Muscle layer of duodenum (tissue), 2 donors: ENCODE results near the gene CLGN.
"Not testable (repeated sequence)": the region's sequence is repeated elsewhere in the genome, so short reads cannot be mapped to it uniquely, and the experiment has no call there.

Source experiments
- H3K27ac ChIP-seq: one replicate; pipeline ENCODE4 v1.7.0; 2013; ENCODE audit warnings: mild to moderate bottlenecking, low read length
- H3K27me3 ChIP-seq: one replicate; pipeline ENCODE4 v1.7.0; 2013; ENCODE audit warnings: low read depth, mild to moderate bottlenecking, control low read depth, low read length
- H3K36me3 ChIP-seq, 2 donors: one replicate each; pipeline ENCODE4 v1.7.0; 2013; ENCODE audit warnings: low read length in 2 of 2, control low read depth in 1 of 2, mild to moderate bottlenecking in 1 of 2; ENCODE audit not compliant: insufficient read depth in 2 of 2, control insufficient read depth in 1 of 2
- H3K4me1 ChIP-seq, 2 donors: one replicate each; pipeline ENCODE4 v1.7.0; 2013; ENCODE audit warnings: low read length in 2 of 2, mild to moderate bottlenecking in 2 of 2, control low read depth in 1 of 2, moderate library complexity in 1 of 2; ENCODE audit not compliant: insufficient read depth in 2 of 2, control insufficient read depth in 1 of 2
- H3K4me3 ChIP-seq, 2 donors: one replicate each; pipeline ENCODE4 v1.7.0; 2013; ENCODE audit warnings: low read length in 2 of 2, low read depth in 1 of 2, mild to moderate bottlenecking in 1 of 2
- H3K9me3 ChIP-seq, 2 donors: one replicate each; pipeline ENCODE4 v1.7.0; 2013; ENCODE audit warnings: low read length in 2 of 2, control low read depth in 1 of 2, mild to moderate bottlenecking in 1 of 2; ENCODE audit not compliant: control insufficient read depth in 1 of 2
- donor health status: healthy.

CLGN gene, protein sequence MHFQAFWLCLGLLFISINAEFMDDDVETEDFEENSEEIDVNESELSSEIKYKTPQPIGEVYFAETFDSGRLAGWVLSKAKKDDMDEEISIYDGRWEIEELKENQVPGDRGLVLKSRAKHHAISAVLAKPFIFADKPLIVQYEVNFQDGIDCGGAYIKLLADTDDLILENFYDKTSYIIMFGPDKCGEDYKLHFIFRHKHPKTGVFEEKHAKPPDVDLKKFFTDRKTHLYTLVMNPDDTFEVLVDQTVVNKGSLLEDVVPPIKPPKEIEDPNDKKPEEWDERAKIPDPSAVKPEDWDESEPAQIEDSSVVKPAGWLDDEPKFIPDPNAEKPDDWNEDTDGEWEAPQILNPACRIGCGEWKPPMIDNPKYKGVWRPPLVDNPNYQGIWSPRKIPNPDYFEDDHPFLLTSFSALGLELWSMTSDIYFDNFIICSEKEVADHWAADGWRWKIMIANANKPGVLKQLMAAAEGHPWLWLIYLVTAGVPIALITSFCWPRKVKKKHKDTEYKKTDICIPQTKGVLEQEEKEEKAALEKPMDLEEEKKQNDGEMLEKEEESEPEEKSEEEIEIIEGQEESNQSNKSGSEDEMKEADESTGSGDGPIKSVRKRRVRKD

DNA sequence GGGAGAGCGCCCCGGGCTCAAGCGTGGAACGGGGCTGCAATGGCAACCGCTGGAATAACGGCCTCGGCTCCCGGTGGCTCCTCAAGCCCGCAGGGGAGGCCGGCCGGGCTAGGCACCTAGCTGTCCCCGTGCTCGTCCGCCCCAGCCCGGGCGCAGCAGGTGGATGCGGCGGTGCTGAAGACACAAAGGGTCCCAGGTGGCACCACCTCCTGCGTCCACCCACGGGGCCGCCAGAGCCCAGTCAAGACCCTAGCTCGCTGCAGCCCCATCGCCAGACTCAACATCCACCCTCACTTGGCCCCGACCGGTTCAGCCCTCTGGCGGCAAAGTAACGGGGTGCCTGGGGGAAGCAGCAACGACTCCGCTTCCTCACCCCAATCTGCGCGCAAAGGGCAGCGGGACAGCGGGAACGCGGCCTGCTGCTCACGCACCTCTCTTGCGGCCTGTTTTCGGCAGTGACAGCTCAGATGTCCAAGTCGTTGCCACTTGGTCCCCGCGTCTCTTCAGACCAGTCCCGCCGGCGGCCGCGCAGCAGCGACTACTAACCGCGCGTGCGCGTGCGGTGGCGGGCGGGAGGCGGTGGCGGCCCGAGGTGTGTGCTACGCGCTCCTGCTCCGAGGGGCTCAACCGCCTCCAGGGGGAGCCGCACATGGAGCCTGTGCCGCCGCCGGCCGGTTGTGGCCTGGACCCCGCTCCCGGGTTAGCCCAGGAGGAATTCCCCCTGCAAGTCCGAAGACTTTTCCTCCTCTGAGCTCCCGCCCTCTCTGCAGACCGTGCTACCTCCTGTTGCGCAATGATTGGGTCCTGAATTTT lies at the start of gene CLGN:
CLGN (minus strand) TSS at position 543 of the 813 bp plus-strand sequence. CDS start 14,570 bp downstream, outside the sequence.
- H3K4me3 ChIP-seq, result peak within 1 kb of the TSS; percentile 77 to 93
- no peaks in the 10 kb centered on the region for H3K27me3 ChIP-seq
- H3K27ac ChIP-seq, result no peak within 1 kb of the TSS
- H3K4me1 ChIP-seq, result peaks cover 0 to 13% of the 10 kb centered on the region in 2 donors
- no peaks in the 10 kb centered on the region for H3K9me3 ChIP-seq
- no peaks in the 10 kb centered on the region for H3K36me3 ChIP-seq

DNA sequence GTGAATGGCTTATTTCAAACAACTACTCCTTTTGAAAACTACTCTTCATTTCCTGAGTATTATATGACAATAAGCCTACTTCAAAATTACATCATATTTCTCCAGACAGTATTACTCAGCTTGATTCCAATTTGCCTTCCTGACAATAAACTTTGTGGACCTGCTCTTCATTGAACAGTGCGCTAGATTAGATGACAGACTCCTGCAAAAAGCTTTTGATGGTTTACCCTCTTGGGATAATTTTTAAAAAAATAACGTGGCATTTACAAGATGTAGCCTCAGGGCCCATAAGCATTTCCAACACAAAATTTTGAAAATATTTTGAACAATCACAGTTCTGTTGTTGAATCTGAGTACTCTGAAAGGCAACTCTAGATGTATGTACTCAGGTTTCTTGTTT lies 44.7 kb upstream of the CLGN start:
- Histone ChIP-seq H3K27me3 (no peaks in the 10 kb centered on the region), H3K27ac (no peak overlapping the region), H3K4me3 (no peak overlapping the region), H3K9me3 (no peaks in the 10 kb centered on the region), H3K36me3 (no peaks in the 10 kb centered on the region), H3K4me1 (no peaks in the 10 kb centered on the region)

DNA sequence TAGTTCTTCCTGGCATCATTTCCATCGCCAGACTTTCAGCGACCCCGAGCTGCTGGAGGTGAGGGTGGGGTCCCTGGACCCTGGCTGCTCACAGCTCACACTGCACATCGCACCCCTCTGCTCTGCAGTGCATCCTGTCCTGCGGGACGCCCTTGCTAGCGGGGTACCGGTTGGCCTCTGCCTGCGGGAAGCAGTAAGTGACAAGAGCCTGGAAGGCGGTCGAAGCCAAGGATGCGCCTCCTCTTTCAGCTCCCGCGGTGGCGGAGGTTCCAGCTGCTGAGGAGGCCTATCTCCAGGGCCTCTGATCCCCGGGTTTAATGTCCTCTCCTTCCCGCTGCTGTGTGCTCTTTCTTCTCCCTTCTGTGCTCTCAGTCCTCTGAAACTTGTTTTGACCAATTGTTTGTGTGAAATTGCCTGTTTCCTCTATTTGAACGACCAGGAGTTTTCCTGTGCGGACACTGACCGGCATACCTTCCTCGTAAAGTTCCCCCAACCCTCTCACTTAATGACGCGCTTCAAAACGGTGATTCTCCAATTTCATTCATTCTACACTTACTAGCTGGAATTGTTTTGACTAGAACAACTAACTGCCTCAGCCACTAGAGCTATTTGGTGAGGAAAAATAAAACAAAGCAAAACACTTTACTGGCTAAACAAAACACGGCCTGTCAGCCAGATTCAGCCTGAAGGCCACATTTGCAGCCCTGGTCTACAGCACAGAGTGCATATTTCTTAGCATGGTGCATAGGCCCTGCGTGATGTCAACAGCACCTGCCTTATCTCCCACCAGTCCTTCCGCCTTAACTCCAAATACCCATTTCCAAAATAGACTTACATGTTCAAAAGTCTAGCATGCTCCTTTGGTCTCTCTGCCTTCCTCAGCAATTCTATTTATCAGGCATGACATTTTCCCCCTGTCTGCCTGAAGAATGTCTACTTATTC lies 42.6 kb upstream of the CLGN start:
- H3K4me3 ChIP-seq, result no peak overlapping the region
- no peak overlapping the region for H3K27ac ChIP-seq
- no peaks in the 10 kb centered on the region for H3K4me1 ChIP-seq
- H3K27me3 ChIP-seq, result no peaks in the 10 kb centered on the region
- no peaks in the 10 kb centered on the region for H3K36me3 ChIP-seq
- no peaks in the 10 kb centered on the region for H3K9me3 ChIP-seq

DNA sequence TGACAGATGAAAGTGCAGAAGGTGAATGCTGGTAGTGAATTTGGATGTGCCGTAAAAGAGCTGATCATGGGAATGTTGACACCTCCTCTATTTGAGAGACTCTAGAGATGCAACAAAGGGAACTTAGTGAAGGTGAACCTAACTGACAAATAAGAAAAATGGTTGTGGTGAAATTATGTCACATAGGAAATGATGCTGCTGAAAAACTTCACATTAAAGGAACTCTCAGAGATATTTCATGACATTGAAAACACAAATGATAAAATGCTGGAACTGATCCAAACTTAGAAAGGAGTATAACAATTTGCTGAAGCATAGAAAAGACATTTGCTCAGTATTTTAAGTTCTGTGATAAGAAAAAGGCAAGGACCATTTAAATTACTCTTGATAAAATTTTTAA lies 38.7 kb upstream of the CLGN start:
- Histone ChIP-seq H3K9me3 (no peaks in the 10 kb centered on the region), H3K27ac (no peak overlapping the region), H3K36me3 (no peaks in the 10 kb centered on the region), H3K4me1 (no peaks in the 10 kb centered on the region), H3K4me3 (no peak overlapping the region), H3K27me3 (no peaks in the 10 kb centered on the region)

DNA sequence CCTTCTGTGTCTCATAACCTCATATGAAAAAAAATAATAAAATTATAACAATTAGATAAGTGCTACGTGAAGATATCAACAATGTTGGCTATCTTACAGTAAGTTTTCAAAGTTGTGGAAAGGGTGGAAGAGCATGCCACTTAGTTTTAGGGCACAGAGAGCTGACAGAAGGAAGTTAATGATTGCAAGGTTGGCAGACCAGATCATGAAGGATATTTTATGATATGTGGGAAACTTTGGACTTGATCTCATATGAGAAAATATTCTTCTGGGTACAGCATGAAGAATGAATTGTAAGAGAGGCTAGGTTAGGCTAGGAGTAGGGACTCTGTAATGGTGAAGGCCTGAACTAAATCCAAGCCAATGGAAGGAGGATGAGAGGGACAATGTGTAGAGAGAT lies 36.2 kb upstream of the CLGN start:
- Histone ChIP-seq H3K9me3 (no peaks in the 10 kb centered on the region), H3K4me1 (no peaks in the 10 kb centered on the region), H3K4me3 (no peak overlapping the region), H3K27me3 (no peaks in the 10 kb centered on the region), H3K36me3 (no peaks in the 10 kb centered on the region), H3K27ac (no peak overlapping the region)

DNA sequence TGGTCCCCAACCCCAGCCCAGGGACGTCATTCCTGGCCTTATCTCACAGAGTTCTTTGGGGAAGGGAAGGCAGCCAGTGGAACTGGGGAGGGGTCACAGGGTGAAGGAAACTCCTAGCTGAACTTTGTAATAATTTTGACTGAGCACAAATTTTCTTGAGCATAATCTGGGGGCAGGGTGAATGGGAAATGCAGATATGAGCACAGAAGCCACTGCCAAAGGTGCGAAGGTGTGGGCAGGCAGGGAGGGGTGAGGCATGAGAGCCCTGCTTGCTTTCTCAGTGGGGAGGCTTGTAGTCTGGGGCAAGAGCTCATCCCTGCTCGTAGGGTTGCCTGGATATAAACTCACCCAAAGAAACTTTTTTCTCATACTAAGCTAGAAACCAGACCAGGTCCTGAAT lies 35.7 kb upstream of the CLGN start:
- Histone ChIP-seq H3K4me1 (no peaks in the 10 kb centered on the region), H3K27me3 (no peaks in the 10 kb centered on the region), H3K27ac (no peak overlapping the region), H3K36me3 (no peaks in the 10 kb centered on the region), H3K9me3 (no peaks in the 10 kb centered on the region), H3K4me3 (no peak overlapping the region)

DNA sequence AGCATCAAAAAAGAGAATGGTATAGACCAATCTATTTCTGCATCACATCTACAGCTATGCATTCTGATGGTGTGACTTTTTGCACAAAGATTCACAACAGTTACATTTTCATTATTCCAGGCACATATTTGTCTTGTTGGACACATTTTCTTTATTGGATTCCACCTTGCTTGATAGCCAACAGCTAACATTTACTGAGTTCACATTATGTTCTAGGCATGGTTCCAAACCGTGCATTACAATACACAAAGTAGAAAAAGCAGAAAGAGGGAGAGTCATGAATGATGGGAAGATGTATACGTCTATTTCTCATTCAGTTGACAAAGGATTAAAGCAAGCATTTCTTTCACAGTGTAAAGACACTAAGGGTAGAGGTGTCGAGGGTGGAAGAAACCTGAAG lies 22.9 kb upstream of the CLGN start:
- peaks cover 0 to 3% of the 10 kb centered on the region in 2 donors for H3K4me1 ChIP-seq
- H3K27ac ChIP-seq, result no peak overlapping the region
- H3K27me3 ChIP-seq, result no peaks in the 10 kb centered on the region
- no peaks in the 10 kb centered on the region for H3K9me3 ChIP-seq
- H3K36me3 ChIP-seq, result no peaks in the 10 kb centered on the region
- H3K4me3 ChIP-seq, result no peak overlapping the region

DNA sequence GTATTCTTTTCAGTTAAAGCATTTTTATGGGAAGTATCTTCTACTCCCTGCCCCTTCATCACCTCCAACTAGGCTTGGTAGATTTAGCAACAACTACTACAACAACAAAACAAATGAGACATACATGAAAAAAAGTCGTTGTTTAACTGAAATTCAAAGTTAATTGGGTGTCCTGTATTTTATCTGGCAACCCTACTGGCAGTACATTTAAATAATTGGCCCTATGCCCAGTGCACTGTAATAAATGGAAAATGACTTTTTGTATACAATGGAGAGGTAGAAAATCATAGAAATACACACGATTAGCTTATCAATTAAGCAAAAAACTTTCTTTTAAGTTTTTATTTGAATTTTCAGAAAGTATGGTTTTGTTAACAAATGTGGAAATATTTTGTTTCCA lies 21.4 kb upstream of the CLGN start:
- no peak overlapping the region for H3K4me3 ChIP-seq
- H3K27me3 ChIP-seq, result no peaks in the 10 kb centered on the region
- no peaks in the 10 kb centered on the region for H3K9me3 ChIP-seq
- no peak overlapping the region for H3K27ac ChIP-seq
- H3K36me3 ChIP-seq, result no peaks in the 10 kb centered on the region
- peaks cover 0 to 3% of the 10 kb centered on the region in 2 donors for H3K4me1 ChIP-seq

DNA sequence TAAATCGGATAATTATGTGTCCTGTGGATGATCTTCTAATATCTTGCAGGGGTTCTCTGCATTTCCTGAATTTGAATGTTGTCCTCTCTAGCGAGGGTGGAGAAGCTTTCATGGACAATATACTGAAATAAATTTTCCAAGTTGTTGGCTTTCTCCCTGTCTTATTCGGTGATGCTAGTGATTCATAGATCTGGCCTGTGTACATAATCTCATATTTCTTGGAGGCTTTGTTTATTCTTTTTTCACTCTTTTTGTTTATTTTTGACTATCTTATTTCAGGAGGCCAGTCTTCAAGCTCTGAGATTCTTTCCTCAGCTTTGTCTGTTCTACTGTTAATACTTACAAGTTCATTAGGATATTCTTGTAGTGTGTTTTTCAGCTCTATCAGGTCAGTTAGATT lies 20.7 kb upstream of the CLGN start:
- Histone ChIP-seq H3K27ac (no peak overlapping the region), H3K4me1 (peaks cover 0 to 3% of the 10 kb centered on the region in 2 donors), H3K27me3 (no peaks in the 10 kb centered on the region), H3K36me3 (no peaks in the 10 kb centered on the region), H3K9me3 (no peaks in the 10 kb centered on the region), H3K4me3 (no peak overlapping the region)

DNA sequence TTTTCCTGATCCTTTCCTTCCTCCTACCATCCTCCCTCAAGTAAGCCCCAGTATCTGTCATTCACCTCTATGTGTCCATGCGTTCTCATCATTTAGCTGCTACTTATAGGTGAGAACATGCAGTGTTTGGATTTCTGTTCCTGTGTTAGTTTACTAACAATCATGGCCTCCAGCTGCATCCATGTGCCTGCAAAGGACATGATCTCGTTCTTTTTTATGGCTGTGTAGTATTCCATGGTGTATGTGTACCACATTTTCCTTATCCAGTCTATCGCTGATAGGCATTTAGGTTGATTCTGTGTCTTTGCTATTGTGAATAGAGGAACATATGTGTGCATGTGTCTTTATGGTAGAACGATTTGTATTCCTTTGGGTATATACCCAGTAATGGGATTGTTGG lies 16.9 kb upstream of the CLGN start:
- H3K27ac ChIP-seq, H3K9me3 ChIP-seq, H3K27me3 ChIP-seq, H3K4me1 ChIP-seq, H3K4me3 ChIP-seq, H3K36me3 ChIP-seq: not testable (repeated sequence)
